NCI-H69 (cell line): ENCODE data around the gene GALE.
"Not testable (repeated sequence)": the region's sequence is repeated elsewhere in the genome, so short reads cannot be mapped to it uniquely, and the experiment has no call there.

Experiments used
- DNase-seq: peaks from one replicate; lab custom pipeline; 2025; lab: John Stamatoyannopoulos, UW

Gene GALE

GRCh38 chr1:23809751-23810171, 9.2 kb upstream of the GALE start:
- DNase-seq = peak; percentile 71

GRCh38 chr1:23807453-23807852, 6.9 kb upstream of the GALE start:
- DNase-seq = no peak

- no peak for DNase-seq
These were observed 5.7 kb upstream of the GALE start for GRCh38 chr1:23806280-23806679.

GRCh38 chr1:23805025-23805424, 4.5 kb upstream of the GALE start:
- no peak for DNase-seq

- no peak for DNase-seq
These were observed 3.8 kb upstream of the GALE start for GRCh38 chr1:23804183-23804835.

GRCh38 chr1:23803674-23804073, 3.1 kb upstream of the GALE start:
- DNase-seq = no peak

- DNase-seq = not testable (repeated sequence)
These were observed 2.3 kb upstream of the GALE start for GRCh38 chr1:23802809-23803342.

GRCh38 chr1:23801876-23802275, 1.3 kb upstream of the GALE start:
- DNase-seq = no peak

- DNase-seq = peak; percentile 44
These were observed 789 bp upstream of the GALE start for GRCh38 chr1:23801338-23801748.

- peak; percentile 36 for DNase-seq
These were observed 769 bp downstream of the GALE start for GRCh38 chr1:23799570-23800399.

- no peak for DNase-seq
These were observed 1.3 kb downstream of the GALE start for GRCh38 chr1:23799255-23799569.

- peak; percentile 1 for DNase-seq
These were observed 1.9 kb downstream of the GALE start for GRCh38 chr1:23798662-23799142.

GRCh38 chr1:23797478-23798448, 2.8 kb downstream of the GALE start:
- no peak for DNase-seq

GRCh38 chr1:23796466-23797271, 3.9 kb downstream of the GALE start:
- DNase-seq = no peak

- no peak for DNase-seq
These were observed 4.7 kb downstream of the GALE start for GRCh38 chr1:23795676-23796465.

GRCh38 chr1:23794732-23795182, 5.8 kb downstream of the GALE start:
- DNase-seq = not testable (repeated sequence)

GRCh38 chr1:23793861-23794731, 6.5 kb downstream of the GALE start:
- DNase-seq = no peak

- peak; percentile 3 for DNase-seq
These were observed 7.4 kb downstream of the GALE start for GRCh38 chr1:23793018-23793781.
